NCI-H128 (cell line): Measurements from ENCODE around the gene DXO.
"Not testable (repeated sequence)": the region's sequence is repeated elsewhere in the genome, so short reads cannot be mapped to it uniquely, and the experiment has no call there.

ENCODE experiments used
- DNase-seq: peaks from one replicate; lab custom pipeline; 2025; ENCODE audit not compliant: unreplicated experiment; lab: John Stamatoyannopoulos, UW

DXO gene

DNA sequence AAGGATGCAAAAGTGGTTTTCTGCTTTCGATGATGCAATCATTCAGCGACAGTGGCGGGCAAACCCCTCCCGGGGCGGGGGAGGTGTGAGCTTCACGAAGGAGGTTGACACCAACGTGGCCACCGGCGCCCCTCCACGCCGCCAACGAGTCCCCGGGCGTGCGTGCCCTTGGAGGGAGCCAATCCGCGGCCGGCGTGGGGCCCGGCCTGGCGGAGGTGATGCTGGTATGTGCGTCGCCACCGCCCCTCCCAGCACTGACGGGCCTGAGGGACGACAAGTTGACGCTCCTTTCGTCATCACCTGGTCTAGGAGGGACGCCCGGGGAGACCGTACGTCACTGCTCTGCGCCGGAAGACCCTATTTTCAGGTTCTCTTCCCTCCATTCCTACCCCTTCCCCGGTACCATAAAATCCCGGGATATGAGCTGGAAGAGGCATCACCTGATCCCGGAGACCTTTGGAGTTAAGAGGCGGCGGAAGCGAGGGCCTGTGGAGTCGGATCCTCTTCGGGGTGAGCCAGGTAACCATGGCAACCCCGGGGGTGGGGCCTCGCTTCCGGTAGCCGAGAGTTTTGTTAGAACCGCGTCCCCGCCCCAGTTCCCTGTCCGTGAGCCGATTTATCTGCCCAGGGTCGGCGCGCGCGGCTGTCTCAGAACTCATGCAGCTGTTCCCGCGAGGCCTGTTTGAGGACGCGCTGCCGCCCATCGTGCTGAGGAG is at the start of gene DXO:
Gene DXO, minus strand, starts transcription at position 146 of the 716 bp plus-strand sequence. CDS start 463 bp downstream, outside the sequence.
- peak; percentile 84 for DNase-seq

GRCh38 chr6:32014547-32014946 is 42.6 kb upstream of the DXO start, which contains the start of gene C4B:
C4B (plus strand) TSS chr6:32014795; CDS start chr6:32014846, 51 bp downstream.
- DNase-seq: not testable (repeated sequence)

DNA sequence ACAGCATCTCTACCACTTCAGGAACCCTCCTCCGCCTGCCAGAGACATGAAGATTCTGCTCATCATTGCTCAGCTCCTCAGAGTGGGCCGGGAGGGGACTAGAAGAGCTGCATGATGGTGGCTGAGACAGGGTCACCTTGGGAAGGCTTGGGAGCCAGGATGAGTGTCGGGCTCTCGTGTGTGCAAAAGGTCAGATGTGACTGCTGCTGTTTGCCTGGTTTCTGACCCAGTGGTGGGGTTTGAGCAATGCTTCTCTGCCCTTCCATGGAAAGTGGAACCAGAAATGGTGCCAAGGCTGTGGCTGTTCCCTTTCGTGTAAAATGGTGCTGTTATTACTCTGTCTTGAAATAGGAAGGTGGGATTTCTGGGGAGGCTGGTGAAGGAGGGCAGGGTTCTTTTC is 41.8 kb upstream of the DXO start:
- not testable (repeated sequence) for DNase-seq

DNA sequence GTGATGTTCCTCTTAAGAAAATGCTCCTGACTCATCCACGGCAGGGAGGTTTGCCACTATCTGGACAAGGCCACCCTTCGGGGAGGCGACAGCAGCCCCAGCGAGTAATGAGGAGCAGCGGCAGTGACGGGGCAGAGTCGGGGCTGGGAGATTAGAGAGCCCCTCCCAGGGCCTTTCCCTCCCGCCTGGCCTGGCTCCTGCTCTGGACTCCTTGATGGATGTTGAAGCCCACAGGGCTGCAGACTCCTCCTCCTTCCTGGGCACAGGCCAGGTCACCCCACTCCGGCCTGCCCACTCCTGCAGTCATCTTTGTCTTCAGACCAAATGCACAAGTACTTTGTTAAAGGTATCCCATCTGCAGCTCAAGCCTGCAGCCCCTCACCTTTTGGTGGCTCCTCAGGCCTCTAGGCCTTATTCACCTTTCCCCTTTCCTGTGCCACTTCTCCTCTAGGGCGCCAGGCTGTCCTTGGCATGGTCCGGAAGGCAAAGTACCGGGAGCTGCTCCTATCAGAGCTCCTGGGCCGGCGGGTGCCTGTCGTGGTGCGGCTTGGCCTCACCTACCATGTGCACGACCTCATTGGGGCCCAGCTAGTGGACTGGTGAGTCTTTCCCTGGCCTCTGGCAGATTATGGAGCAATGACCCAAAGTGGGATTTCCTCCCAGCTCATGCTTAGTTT is 41.1 kb upstream of the DXO start:
- not testable (repeated sequence) for DNase-seq

DNA sequence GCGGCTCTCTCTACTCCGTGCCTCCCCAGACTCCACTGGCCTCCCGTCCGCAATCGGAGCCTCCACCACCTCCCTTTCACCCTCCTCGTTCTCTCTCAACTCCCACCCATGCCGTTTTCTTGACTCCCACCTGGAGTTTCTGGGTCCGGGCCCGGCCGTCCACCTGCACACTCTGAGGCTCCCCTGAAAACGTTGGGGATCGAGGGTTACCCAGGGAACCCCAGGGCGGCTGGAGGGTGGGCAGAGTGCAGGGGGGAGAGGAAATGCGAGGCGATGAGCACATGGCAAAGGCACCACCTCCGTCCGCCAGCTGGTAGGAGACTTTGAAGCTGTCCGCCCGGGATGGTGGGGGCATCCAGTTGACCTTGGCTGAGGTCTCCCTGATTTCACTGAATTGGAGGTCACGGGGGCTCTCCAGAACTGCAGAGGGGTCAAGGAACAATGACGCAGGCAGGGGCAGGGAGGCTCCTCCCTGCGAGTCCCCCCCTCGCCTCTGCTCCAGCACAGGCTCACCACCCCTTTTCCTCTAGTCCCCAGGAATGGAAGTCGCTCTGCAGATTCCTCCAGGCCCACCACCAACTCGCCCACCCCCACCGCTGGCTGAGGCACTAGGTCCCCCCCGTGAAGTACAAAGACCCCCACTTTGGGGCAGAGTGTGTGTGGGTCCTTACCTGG is 39.1 kb upstream of the DXO start:
- not testable (repeated sequence) for DNase-seq

DNA sequence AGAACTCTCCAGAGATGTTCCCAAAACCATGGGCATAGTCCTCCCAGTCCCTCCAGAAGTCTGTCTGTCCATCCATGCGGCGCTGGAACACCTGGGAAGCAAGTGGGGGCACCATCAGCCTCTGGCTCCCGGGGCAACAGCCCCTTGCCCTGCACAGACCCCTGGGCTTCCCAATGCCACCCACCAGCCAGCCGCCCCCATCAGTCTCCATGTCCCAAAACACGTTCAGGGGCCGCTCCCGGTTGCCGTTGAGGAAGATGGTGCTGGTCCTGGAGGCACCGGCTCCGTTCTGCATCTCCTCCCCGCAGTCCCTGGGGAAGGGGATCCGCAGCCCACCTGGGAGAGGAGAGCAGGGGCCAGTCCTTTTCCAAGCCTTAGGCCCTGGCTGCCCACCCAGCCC is 37.6 kb upstream of the DXO start:
- DNase-seq: not testable (repeated sequence)

- DNase-seq: not testable (repeated sequence)
Measured at GRCh38 chr6:32008616-32009015, 36.7 kb upstream of the DXO start.

- not testable (repeated sequence) for DNase-seq
Measured at GRCh38 chr6:32008037-32008436, 36.1 kb upstream of the DXO start.

- DNase-seq: not testable (repeated sequence)
Measured at GRCh38 chr6:32007086-32007485, 35.1 kb upstream of the DXO start.

GRCh38 chr6:32005991-32006529 is 34.1 kb upstream of the DXO start:
- DNase-seq: not testable (repeated sequence)

GRCh38 chr6:32005538-32005880 is 33.6 kb upstream of the DXO start:
- DNase-seq: not testable (repeated sequence)

DNA sequence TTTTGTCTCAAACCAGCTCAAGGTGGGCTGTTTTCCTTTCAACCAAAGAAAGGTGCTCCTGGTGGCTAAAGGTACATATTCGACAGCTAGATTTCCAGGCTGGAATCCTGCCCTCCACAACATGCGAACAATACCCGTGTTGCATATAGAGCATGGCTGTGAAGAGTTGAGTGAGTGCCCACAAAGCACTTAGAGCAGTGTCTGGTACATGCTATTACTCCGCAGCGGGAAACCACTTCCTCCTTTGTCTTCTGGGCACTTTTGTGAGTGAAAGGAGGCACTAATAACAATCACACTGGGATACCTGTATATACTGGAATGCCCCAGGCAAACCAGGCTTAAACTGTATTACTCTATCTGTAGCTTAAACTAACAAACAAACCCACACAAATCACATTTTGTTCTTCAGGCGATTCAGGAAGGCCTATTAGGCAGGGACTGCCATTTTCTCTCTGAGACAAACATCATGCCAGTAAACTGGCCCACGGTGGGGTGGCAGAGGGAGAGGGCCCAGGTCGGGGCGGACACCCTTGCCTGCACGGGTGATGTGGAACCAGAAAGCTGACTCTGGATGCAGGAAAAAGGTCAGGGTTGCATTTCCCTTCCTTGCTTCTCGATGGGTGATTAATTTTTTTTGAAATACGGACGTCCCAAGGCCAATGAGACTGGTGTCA is 33.1 kb upstream of the DXO start:
- not testable (repeated sequence) for DNase-seq

DNA sequence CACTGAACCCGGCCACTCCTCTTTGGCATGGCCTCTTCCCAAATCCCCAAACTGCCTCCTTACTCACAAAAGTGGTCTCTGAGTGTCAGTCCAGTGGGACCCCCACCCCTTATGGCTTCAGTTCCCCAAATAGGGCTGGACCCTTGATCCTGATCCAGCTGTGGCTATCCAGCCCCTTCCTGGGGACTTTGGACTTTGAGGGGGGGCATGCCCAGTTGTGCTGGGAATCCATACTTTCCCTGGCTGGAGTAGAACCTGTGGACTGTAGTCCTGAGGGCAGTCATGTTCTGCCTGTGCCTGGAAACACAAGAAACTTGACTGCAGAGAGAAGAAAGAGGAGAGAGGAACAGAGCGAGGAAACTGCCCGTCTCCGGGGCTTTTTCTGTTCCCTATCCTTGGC is 32.5 kb upstream of the DXO start:
- not testable (repeated sequence) for DNase-seq

DNA sequence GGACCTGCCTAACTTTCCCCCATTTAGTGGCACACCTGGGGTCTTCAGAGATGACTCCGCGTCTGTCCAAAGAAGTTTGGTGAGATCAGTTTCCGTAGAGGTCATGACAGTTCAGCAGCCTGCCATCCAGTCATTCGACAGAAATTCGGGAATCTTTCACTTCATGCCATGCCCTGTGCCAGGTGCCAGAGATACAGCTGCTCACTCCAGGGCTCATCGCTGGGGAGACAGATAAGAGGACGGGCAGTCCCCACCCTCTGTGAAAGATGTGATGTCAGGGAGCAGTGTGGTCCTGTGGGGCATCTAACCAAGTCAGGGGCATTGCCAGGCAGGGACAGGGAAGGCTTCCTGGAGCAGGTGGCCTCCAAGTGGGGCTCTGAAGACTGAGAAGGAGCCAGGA is 31.4 kb upstream of the DXO start:
- DNase-seq: not testable (repeated sequence)

DNA sequence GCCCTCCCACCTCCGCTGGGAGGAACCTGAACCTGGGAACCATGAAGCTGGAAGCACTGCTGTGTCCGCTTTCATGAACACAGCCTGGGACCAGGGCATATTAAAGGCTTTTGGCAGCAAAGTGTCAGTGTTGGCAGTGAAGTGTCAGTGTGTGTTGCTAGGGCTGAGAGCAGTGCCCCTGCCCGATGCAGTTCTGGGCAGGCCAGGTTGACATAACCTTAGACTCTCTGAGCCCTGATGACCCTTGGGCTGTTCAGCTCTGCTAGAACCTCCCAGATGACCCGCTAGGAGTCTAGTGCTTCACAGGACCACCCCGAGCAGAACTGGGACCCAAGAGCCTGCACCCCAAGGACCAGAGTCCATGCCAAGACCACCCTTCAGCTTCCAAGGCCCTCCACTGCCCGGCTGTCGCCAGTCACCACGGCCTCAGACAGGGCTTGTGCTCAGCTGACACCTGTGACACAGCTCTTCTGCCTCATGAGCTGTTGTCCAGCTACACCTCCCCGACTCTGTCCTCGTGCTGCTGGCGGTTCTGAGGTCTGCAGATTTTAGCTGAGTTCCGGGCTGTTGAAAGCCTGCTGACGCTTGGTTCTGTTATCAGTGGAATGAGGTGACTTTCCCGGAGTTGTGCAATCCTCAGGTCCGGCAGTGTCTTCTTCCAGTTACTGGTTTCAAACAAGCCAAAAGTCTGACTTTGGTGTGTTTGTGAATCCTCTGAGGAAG is 30.8 kb upstream of the DXO start:
- DNase-seq: not testable (repeated sequence)

GRCh38 chr6:31996385-31996784 is 24.4 kb upstream of the DXO start:
- DNase-seq: not testable (repeated sequence)

GRCh38 chr6:31994421-31994820 is 22.5 kb upstream of the DXO start:
- DNase-seq: not testable (repeated sequence)

GRCh38 chr6:31989363-31989762 is 17.4 kb upstream of the DXO start:
- DNase-seq: not testable (repeated sequence)

DNA sequence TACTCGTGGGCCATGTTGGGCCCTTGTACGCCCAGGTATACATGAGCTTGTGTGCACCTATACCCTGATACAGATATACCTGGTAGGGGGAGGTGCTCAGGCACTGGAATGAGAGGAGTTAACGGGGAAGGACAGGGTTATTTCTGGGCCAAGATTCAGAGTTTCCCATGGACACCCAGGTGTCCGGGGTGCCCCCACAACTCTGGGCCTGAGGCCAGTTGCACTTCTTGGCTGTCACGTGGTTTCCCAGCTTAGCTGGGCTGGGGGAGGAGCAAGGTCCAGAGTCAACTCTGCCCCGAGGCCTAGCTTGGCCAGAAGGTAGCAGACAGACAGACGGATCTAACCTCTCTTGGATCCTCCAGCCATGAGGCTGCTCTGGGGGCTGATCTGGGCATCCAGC is 9.8 kb upstream of the DXO start, which contains the start of gene C4A:
Gene C4A, plus strand, starts transcription at position 314 of the 400 bp plus-strand sequence. Its CDS starts 51 bp downstream, at position 365.
- not testable (repeated sequence) for DNase-seq

DNA sequence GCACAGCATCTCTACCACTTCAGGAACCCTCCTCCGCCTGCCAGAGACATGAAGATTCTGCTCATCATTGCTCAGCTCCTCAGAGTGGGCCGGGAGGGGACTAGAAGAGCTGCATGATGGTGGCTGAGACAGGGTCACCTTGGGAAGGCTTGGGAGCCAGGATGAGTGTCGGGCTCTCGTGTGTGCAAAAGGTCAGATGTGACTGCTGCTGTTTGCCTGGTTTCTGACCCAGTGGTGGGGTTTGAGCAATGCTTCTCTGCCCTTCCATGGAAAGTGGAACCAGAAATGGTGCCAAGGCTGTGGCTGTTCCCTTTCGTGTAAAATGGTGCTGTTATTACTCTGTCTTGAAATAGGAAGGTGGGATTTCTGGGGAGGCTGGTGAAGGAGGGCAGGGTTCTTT is 9.1 kb upstream of the DXO start:
- not testable (repeated sequence) for DNase-seq
